Thoracic aorta endothelial cell (primary cell): ENCODE results near the gene OR1D5. TPM values are rescaled to one million over a fixed set of nuclear protein-coding genes. Genes with fewer than 3 reads are reported as not detected.

ENCODE experiments used
- total RNA-seq: library from RNA; depleted of rRNA; stranded (reverse); fragments of >200 nt; gene quantifications from 2 replicates; pipeline ENCODE4 v1.2.3, GENCODE V29; 2012

Gene OR1D5
- not detected in 2 replicates for total RNA-seq

GRCh38 chr17:3063507-3063906, at the start of gene OR1D5:
Gene OR1D5, minus strand, starts transcription at chr17:3063607. Its CDS starts 0 bp downstream, at chr17:3063607.

GRCh38 chr17:3104322-3104721, 40.9 kb upstream of the OR1D5 start, which contains the start of gene OR1D2:
Gene OR1D2, minus strand, starts transcription at chr17:3104422. Its CDS starts 11,426 bp downstream, at chr17:3092996.

Other genes starting within 250 kb of the OR1D5 start
- not detected in 2 replicates for gene OR1D2, start 40.8 kb upstream of the OR1D5 start, total RNA-seq
- not detected in 2 replicates for gene OR1G1, start 63.9 kb upstream of the OR1D5 start, total RNA-seq
- not detected in 2 replicates for gene OR1A2, start 133.9 kb upstream of the OR1D5 start, total RNA-seq
- not detected in 2 replicates for gene OR1A1, start 144.1 kb upstream of the OR1D5 start, total RNA-seq
- gene OR3A1, start 234.8 kb upstream of the OR1D5 start, total RNA-seq: not detected in 2 replicates